ENCODE results near the gene HMGB2. TPM values are rescaled to one million over a fixed set of nuclear protein-coding genes. Genes with fewer than 3 reads are reported as not detected.
A peak's percentile ranks its signal among the peaks of the same experiment; 100 is the strongest.

Gene HMGB2
- total and polyA plus RNA-seq, 2 experiments from 2014 or later = 103 to 593 TPM

GRCh38 chr4:173318240-173318639 is 15.9 kb downstream of the HMGB2 start:
- H3K27ac ChIP-seq (ENCODE audit: low read depth) = 0 out of 2 replicates have a peak overlapping the region, but pooled peaks have one; percentile 26
- Mint-ChIP-seq H3K27ac (peak overlapping the region; percentile 80), H3K9me3 (no peaks in the 10 kb centered on the region), H3K36me3 (ENCODE audit: low read depth) (peaks cover 21% of the 10 kb centered on the region; the same call in 2 of the 3 replicates), H3K4me1 (peaks cover 25% of the 10 kb centered on the region; the same call in 2 of the 3 replicates), H3K27me3 (ENCODE audit: insufficient read depth, low read depth, poor library complexity) (peaks cover 2% of the 10 kb centered on the region), H3K4me3 (0 out of 3 replicates have a peak overlapping the region, but pooled peaks have one; percentile 12)
- DNase-seq (ENCODE audit: low spot score) = no peak
- peak overlapping the region; percentile 48 for H3K4me2 ChIP-seq
- H3K9me2 ChIP-seq (ENCODE audit: insufficient read depth) = no peaks in the 10 kb centered on the region
- H3K36me3 ChIP-seq (ENCODE audit: insufficient read depth) = no peaks in the 10 kb centered on the region; the same call in 1 of the 2 replicates
- TF ChIP-seq ZNF462 (CRISPR knock-in tag; IDR thresholded peaks at IDR 0.05) (no peak), POLR2AphosphoS5 (IDR thresholded peaks at IDR 0.05; ENCODE audit: low read depth) (no peak), JUNB (IDR thresholded peaks at IDR 0.05; ENCODE audit: unreplicated experiment) (no peak), ZNF114 (CRISPR knock-in tag; IDR thresholded peaks at IDR 0.05) (no peak), NANOG (IDR thresholded peaks at IDR 0.05; ENCODE audit: borderline replicate concordance) (no peak), CREB1 (CRISPR knock-in tag; IDR thresholded peaks at IDR 0.05; ENCODE audit: low read depth) (no peak), EZH2 (IDR thresholded peaks at IDR 0.05; ENCODE audit: low read depth, unreplicated experiment) (no peak), STAT1 (IDR thresholded peaks at IDR 0.05; ENCODE audit: unreplicated experiment) (no peak), CTCF (conservative IDR thresholded peaks at IDR 0.05; ENCODE audit: low read depth in 2 of 2) (no peak), EZH2phosphoT487 (IDR thresholded peaks at IDR 0.05; ENCODE audit: unreplicated experiment) (no peak), ETS1 (IDR thresholded peaks at IDR 0.05) (no peak), ZNF331 (CRISPR knock-in tag; IDR thresholded peaks at IDR 0.05; ENCODE audit: low read depth) (no peak), REST (IDR thresholded peaks at IDR 0.05; ENCODE audit: unreplicated experiment) (no peak)
- no peak overlapping the region for H2AFZ ChIP-seq
- H3K4me3 ChIP-seq = peak overlapping the region; percentile 17; the same call in 1 of the 2 replicates
- no peaks in the 10 kb centered on the region for H4K20me1 ChIP-seq (replicated peaks; ENCODE audit: insufficient read depth)
- H3F3A ChIP-seq (replicated peaks; ENCODE audit: low read depth) = no peaks in the 10 kb centered on the region
- no peaks in the 10 kb centered on the region for H3K27me3 ChIP-seq (ENCODE audit: insufficient read depth)
- H3K79me2 ChIP-seq (replicated peaks; ENCODE audit: insufficient read depth) = no peaks in the 10 kb centered on the region
- peaks cover 22% of the 10 kb centered on the region for H3K4me1 ChIP-seq (ENCODE audit: insufficient read depth)
- ATAC-seq = no peak

All from GM23338 (cell line).